Mucosa of rectum (tissue), 2 donors: Measurements from ENCODE around the gene EPB41L4B.

Source experiments
- H3K27ac ChIP-seq, 2 donors: one replicate each; pipeline ENCODE4 v1.7.0; 2013; ENCODE audit warnings: inconsistent platforms in 2 of 2, low read depth in 2 of 2, low read length in 2 of 2
- H3K27me3 ChIP-seq, 2 donors: one replicate each; pipeline ENCODE4 v1.7.0; 2013; ENCODE audit warnings: low read length in 2 of 2; ENCODE audit not compliant: control insufficient read depth in 2 of 2, insufficient read depth in 2 of 2
- H3K36me3 ChIP-seq, 2 donors: one replicate each; pipeline ENCODE4 v1.7.0; 2013; ENCODE audit warnings: low read length in 2 of 2; ENCODE audit not compliant: control insufficient read depth in 2 of 2, insufficient read depth in 2 of 2
- H3K4me1 ChIP-seq, 2 donors: one replicate each; pipeline ENCODE4 v1.7.0; 2013; ENCODE audit warnings: low read length in 2 of 2, mild to moderate bottlenecking in 1 of 2; ENCODE audit not compliant: control insufficient read depth in 2 of 2, insufficient read depth in 2 of 2
- H3K4me3 ChIP-seq, 2 donors: one replicate each; pipeline ENCODE4 v1.7.0; 2013; ENCODE audit warnings: low read length in 2 of 2
- H3K9ac ChIP-seq, 2 donors: one replicate each; pipeline ENCODE4 v1.7.0; 2013; ENCODE audit warnings: low read length in 2 of 2, low read depth in 1 of 2, mild to moderate bottlenecking in 1 of 2
- H3K9me3 ChIP-seq, 2 donors: one replicate each; pipeline ENCODE4 v1.7.0; 2013; ENCODE audit warnings: low read length in 2 of 2; ENCODE audit not compliant: control insufficient read depth in 2 of 2
- donor health status: healthy.
- donor health status: Normal muscosa, but diverticular disease.

Gene EPB41L4B

GRCh38 chr9:109264877-109265587, 55.8 kb downstream of the EPB41L4B start:
- Histone ChIP-seq H3K27ac (no peak overlapping the region), H3K27me3 (no peaks in the 10 kb centered on the region), H3K4me1 (peaks cover 0 to 10% of the 10 kb centered on the region in 2 donors), H3K9ac (no peak overlapping the region), H3K36me3 (peaks cover 2 to 4% of the 10 kb centered on the region in 2 donors), H3K4me3 (no peak overlapping the region), H3K9me3 (no peaks in the 10 kb centered on the region)

- no peak overlapping the region for H3K27ac ChIP-seq
These were observed 57.5 kb downstream of the EPB41L4B start for GRCh38 chr9:109263358-109263757.

GRCh38 chr9:109258481-109259302, 62.2 kb downstream of the EPB41L4B start:
- H3K4me1 ChIP-seq = no peaks in the 10 kb centered on the region
- H3K4me3 ChIP-seq = no peak overlapping the region
- no peak overlapping the region for H3K27ac ChIP-seq
- no peaks in the 10 kb centered on the region for H3K9me3 ChIP-seq
- H3K27me3 ChIP-seq = no peaks in the 10 kb centered on the region
- H3K9ac ChIP-seq = no peak overlapping the region
- peaks cover 12 to 23% of the 10 kb centered on the region in 2 donors for H3K36me3 ChIP-seq

More at GRCh38 chr9:109263358-109263757, 57.5 kb downstream of the EPB41L4B start:
- no peaks in the 10 kb centered on the region for H3K27me3 ChIP-seq
- no peak overlapping the region for H3K9ac ChIP-seq
- peaks cover 0 to 10% of the 10 kb centered on the region in 2 donors for H3K4me1 ChIP-seq
- H3K36me3 ChIP-seq = peaks cover 4% of the 10 kb centered on the region in 2 donors
- H3K9me3 ChIP-seq = no peaks in the 10 kb centered on the region
- H3K4me3 ChIP-seq = no peak overlapping the region

- Histone ChIP-seq H3K4me3 (no peak overlapping the region), H3K9me3 (no peaks in the 10 kb centered on the region), H3K4me1 (peaks cover 13 to 16% of the 10 kb centered on the region in 2 donors), H3K27ac (no peak overlapping the region), H3K9ac (no peak overlapping the region), H3K36me3 (peaks cover 9 to 28% of the 10 kb centered on the region in 2 donors), H3K27me3 (no peaks in the 10 kb centered on the region)
These were observed 64.5 kb downstream of the EPB41L4B start for GRCh38 chr9:109256336-109256735.

- H3K4me3 ChIP-seq = no peak overlapping the region
- no peak overlapping the region for H3K9ac ChIP-seq
- no peaks in the 10 kb centered on the region for H3K27me3 ChIP-seq
- peaks cover 9 to 28% of the 10 kb centered on the region in 2 donors for H3K36me3 ChIP-seq
- H3K4me1 ChIP-seq = peaks cover 20 to 25% of the 10 kb centered on the region in 2 donors
- no peak overlapping the region for H3K27ac ChIP-seq
- H3K9me3 ChIP-seq = no peaks in the 10 kb centered on the region
These were observed 65.5 kb downstream of the EPB41L4B start for GRCh38 chr9:109255394-109255793.

DNA sequence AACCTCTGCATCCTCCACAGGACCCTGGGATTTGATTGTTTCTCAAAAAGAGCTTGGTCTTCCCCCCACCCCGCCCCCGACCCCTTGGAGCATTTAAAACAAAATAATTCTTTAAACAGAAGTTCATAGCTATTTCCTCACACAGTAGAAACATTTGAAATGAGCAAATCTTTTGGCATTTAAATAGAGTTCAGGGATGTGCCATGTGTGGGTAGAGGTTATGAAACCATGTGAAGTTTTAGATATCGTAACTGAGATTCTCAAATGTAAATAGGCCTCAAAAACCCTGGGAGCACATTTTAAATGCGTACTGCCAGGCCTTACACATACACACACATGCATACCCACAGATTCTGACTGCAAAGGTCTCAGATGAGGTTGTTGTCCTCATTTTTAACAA, 66.5 kb downstream of the EPB41L4B start:
- Histone ChIP-seq H3K27ac (no peak overlapping the region), H3K36me3 (peaks cover 9 to 27% of the 10 kb centered on the region in 2 donors), H3K27me3 (no peaks in the 10 kb centered on the region), H3K4me3 (no peak overlapping the region), H3K4me1 (peaks cover 27 to 33% of the 10 kb centered on the region in 2 donors), H3K9ac (no peak overlapping the region), H3K9me3 (no peaks in the 10 kb centered on the region)

DNA sequence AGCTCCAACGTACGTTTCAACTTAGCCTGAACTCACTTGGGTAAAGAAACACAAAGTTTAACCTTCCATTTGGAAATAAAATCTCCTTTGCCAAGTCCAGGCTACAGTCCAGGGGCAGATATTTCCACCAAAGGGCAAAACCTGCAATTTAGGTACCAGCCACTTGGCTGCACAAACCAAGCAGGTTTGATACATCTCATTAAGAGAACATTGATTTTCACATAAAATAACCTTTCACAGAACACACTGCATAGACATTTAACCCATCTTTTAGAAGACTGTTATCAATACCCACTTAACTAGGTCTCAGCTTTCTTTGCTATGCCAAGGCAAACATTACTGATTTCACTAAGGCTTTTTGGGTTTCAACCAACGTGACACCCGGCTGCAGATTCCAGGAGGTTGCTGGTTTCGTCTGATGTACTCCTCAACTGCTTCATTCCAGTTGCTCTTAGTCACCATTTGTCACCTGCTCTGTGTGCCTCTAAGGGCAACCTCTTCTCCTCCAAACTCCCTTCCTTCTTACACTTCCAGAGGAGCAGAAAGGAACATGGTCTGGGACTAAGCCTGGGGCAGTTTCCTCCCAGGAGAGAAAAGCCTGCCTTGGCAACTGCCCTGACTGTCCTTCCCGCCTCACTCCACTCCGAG, 67.1 kb downstream of the EPB41L4B start:
- H3K36me3 ChIP-seq = peaks cover 9 to 27% of the 10 kb centered on the region in 2 donors
- peaks cover 27 to 33% of the 10 kb centered on the region in 2 donors for H3K4me1 ChIP-seq
- no peak overlapping the region for H3K9ac ChIP-seq
- H3K27ac ChIP-seq = no peak overlapping the region
- no peaks in the 10 kb centered on the region for H3K27me3 ChIP-seq
- no peak overlapping the region for H3K4me3 ChIP-seq
- H3K9me3 ChIP-seq = no peaks in the 10 kb centered on the region

- no peak overlapping the region for H3K27ac ChIP-seq
These were observed 67.6 kb downstream of the EPB41L4B start for GRCh38 chr9:109253241-109253636.

GRCh38 chr9:109252291-109252690, 68.6 kb downstream of the EPB41L4B start:
- Histone ChIP-seq H3K9ac (peak overlapping the region; percentile 1 to 60), H3K4me1 (peaks cover 27 to 33% of the 10 kb centered on the region in 2 donors), H3K36me3 (peaks cover 7 to 25% of the 10 kb centered on the region in 2 donors), H3K27me3 (no peaks in the 10 kb centered on the region), H3K9me3 (no peaks in the 10 kb centered on the region), H3K4me3 (no peak overlapping the region), H3K27ac (peak overlapping the region; percentile 88 to 90)

More at GRCh38 chr9:109253241-109253636, 67.6 kb downstream of the EPB41L4B start:
- H3K27me3 ChIP-seq = no peaks in the 10 kb centered on the region
- peaks cover 27 to 33% of the 10 kb centered on the region in 2 donors for H3K4me1 ChIP-seq
- no peak overlapping the region for H3K9ac ChIP-seq
- peaks cover 9 to 27% of the 10 kb centered on the region in 2 donors for H3K36me3 ChIP-seq
- H3K4me3 ChIP-seq = no peak overlapping the region
- no peaks in the 10 kb centered on the region for H3K9me3 ChIP-seq

DNA sequence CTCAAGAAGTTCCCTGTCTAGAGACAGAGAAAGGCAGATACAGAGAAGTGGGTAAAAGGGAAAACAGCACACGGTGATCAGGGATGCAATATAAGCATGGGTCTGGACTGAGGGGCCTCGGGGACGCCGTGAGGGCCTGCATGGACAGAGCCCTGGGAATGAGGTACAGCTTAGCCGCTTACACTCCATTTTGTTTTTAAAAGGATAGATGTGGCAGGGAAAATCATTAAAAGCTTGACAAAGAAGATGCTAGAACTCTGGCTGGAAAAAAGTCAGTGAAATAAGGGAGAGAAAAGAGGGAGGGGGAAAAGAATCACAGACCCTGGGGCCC, 69.1 kb downstream of the EPB41L4B start:
- peaks cover 7 to 22% of the 10 kb centered on the region in 2 donors for H3K36me3 ChIP-seq
- H3K9me3 ChIP-seq = no peaks in the 10 kb centered on the region
- H3K27ac ChIP-seq = peak overlapping the region; percentile 88 to 90
- H3K9ac ChIP-seq = peak overlapping the region; percentile 48 to 60
- H3K4me1 ChIP-seq = peaks cover 27 to 33% of the 10 kb centered on the region in 2 donors
- no peak overlapping the region for H3K4me3 ChIP-seq
- no peaks in the 10 kb centered on the region for H3K27me3 ChIP-seq
